Sigmoid colon (tissue), 4 donors: ENCODE data around the gene SLC13A1.

Experiments used
- CTCF ChIP-seq, 4 experiments: fragments of 450-650 bp in 3 of 4; fragments of 200-600 bp in 1 of 4; IDR thresholded peaks; one replicate each; pipeline ENCODE4 v1.5.1; 2016 to 2019; ENCODE audit warnings: antibody characterized with exemption in 4 of 4, mild to moderate bottlenecking in 3 of 4, moderate library complexity in 2 of 4
- EP300 ChIP-seq, 4 donors: sonication (generic); formaldehyde crosslinking; IDR thresholded peaks; one replicate each; pipeline ENCODE4 v1.6.1; 2017; ENCODE audit warnings: antibody characterized with exemption in 4 of 4
- POLR2A ChIP-seq, 2 donors: fragments of 450-650 bp; IDR thresholded peaks; one replicate each; pipeline ENCODE4 v1.6.1; 2016; ENCODE audit warnings: antibody characterized with exemption in 2 of 2, mild to moderate bottlenecking in 2 of 2, moderate library complexity in 2 of 2
- POLR2AphosphoS5 ChIP-seq, 4 donors: sonication (generic); formaldehyde crosslinking; IDR thresholded peaks; one replicate each; pipeline ENCODE4 v1.6.1; 2017; ENCODE audit warnings: antibody characterized with exemption in 4 of 4

GRCh38 chr7:123231021-123232000, 31.5 kb upstream of the SLC13A1 start:
- TF ChIP-seq CTCF (IDR thresholded peaks at IDR 0.05), result no peak
- TF ChIP-seq POLR2A (IDR thresholded peaks at IDR 0.05), result no peak
- TF ChIP-seq POLR2AphosphoS5 (IDR thresholded peaks at IDR 0.05), result no peak
- no peak for TF ChIP-seq EP300 (IDR thresholded peaks at IDR 0.05)
